NCI-H510A treated with DMSO at 0.1 percent for 48 hours (cell line): ENCODE data around the gene BIRC6.
"Not testable (repeated sequence)": the region's sequence is repeated elsewhere in the genome, so short reads cannot be mapped to it uniquely, and the experiment has no call there.

Experiments used
- DNase-seq: peaks from one replicate; lab custom pipeline; 2025; lab: John Stamatoyannopoulos, UW

BIRC6 gene

DNA sequence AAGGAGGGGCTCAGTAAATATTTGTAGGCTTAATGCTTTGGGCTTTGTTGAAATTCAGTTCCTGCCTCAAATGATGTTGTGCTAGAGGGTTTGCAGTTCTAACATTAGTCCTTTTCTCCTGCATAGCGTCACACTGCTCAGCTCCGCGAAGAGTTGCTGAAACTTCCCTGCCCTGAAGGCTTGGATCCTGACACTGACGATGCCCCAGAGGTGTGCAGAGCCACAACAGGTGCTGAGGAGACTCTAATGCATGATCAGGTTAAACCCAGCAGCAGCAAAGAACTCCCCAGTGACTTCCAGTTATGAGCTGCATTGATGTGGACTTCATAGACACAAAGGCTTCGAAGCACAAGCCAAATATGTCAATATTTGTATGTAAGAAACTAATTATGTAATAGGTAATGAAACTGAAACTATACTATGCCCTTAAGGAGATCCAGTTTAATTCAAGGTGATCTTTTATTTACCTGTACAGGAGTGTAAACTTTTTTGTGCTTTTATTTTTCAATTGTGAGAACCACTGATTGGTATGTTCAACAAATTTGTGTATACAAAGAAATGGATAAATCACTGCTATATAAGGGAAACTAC is 260.9 kb downstream of the BIRC6 start:
- no peak for DNase-seq

DNA sequence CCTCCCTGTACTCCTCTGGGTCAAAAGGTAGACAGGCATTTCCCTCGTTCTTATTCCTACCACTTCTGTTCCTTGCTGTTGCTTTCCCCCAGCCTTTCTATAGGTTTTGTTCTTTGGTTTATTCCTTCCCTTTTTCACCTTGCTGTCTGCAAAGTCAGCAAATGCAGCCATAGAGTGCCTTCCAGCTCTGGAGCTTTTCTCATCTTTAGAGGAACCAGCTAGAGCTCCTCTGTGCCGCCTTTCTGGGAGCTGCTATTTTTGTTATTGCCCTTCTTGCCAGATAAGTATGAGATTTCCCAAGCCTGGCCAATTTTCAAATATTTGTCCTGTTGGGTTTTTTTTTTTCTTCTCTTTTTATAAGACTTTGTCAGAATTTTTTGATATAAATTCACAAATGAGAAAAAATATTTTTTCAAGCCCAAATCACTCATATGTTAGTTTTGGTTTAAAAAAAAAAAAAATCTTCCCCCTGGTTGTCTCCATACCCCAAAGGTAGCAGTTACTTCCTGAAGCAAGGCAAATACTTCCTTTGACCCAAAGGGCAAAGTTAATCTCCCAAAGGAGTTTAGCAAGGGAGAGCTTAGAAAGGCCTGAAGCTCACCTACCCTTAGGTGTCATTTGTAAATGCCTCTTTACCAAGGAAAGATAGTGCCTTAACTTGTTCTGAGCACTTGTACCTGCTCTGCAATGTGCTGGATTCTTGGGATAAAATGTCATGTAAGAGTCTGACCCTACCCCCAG is 265.9 kb downstream of the BIRC6 start:
- DNase-seq: no peak

DNA sequence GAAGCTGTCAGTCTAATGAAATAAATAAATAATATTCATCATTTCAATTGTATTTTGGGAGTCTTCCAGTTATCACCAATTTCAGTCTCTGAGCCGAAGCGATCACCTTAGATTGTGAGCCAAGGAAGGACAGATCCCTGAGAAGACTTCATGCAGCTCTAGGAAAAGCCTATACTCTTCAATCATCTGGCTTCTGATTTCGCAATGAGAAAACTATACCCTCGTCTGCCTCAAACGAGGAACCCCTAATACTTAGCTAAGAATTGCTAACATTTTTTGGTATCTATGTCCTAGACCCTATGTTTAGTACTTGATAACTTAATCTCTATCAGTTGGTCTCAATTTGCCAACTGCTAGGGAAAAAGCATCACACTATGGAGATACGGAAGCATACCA is 266.5 kb downstream of the BIRC6 start:
- DNase-seq: no peak

DNA sequence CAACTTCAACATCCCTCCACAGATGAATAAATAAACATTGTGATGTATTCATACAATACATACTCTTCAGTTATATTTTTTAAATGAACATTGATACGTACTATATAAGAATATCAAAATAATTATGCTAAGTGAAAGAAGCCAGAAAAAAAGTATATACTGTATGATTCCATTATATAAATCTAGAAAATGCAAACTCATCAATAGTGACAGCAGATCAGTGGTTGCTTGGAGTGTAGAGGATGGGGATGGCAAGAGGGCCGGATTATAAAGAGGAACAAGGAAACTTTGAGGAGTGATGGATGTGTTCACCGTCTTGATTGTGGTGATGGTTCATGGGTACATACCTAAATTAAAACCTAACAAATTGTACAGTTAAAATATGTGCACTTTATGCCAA is 268.0 kb downstream of the BIRC6 start:
- DNase-seq: no peak

DNA sequence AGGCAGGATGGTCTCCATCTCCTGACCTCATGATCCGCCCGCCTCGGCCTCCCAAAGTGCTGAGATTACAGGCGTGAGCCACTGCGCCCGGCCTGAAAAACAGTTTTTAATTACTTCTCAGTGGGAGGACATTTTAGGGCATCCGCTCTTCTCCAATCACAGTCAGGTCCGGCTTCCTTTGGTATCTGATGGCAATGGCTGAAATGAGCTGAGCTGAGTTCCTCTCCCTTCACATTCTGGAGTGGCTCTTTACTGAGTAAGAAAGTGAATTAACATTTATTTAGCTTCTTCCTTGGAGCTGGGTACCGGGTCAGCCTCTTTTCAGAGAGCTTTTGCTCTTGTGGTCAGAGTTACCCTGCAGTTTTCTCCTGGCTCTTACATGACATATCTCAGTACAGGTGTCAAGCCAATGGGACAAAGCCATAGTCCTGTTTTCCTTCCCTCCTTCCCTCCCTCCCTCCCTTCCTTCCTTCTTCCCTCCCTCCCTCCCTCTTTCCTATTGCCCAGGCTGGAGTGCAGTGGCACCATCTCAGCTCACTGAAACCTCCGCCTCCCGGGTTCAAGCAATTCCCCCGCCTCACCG is 269.9 kb downstream of the BIRC6 start:
- DNase-seq: no peak

DNA sequence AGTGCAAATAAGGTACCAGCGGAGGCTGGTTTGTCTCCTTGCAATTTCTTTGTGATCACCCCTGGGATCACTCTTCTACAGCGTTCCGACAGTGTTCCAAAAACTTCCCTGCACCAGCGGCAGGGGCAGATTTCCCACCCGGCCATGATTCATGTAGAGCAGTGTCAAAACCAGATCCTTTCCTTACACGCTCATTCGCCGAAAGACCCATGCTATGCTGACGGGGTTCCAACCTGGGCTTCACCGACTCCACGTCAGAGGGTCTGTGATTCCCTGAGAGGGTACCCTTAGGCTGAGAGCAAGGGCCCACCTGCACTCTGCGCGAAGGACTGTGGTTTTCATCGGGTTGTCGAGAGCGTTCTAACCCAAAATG is 270.6 kb downstream of the BIRC6 start:
- DNase-seq: no peak

DNA sequence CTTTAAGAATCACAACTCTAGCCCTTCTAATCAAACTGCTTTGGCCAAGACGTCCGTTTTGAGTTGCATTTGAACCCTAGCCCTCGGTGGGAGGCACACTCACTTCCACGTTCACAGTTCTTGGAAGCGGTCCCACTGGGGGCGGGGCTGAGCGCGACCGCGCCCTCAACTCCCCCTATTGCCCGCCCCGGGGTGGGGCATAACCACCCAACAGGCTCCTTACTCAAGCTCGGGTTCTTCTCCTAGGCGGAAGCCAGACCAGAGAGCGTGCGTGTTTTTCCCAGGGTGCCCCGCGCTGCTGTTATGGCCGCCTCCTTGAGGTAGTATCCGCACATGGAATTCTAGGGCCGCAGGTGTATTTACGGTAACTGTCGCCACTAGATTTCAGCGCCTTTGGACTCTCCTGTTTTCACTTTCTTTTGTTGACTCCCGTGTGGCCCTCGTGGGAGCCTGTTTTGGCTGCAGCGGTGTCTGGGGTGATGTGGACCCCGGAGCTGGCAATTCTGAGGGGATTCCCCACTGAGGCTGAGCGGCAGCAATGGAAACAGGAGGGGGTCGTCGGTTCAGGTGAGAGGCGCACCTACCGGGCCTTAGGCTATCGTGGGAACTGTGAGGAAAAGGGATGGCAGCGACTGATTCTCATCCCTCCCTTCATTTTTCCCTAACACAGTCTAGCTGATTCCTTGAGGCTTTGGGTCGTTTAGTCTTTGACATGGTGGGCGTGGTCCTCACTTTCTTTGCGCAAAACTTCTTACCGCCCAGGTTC is 271.2 kb downstream of the BIRC6 start, which contains the start of gene TTC27:
Gene TTC27 (plus strand): TSS at position 237 of the 766 bp plus-strand sequence. CDS start 243 bp downstream, at position 480.
- peak; percentile 90 for DNase-seq

DNA sequence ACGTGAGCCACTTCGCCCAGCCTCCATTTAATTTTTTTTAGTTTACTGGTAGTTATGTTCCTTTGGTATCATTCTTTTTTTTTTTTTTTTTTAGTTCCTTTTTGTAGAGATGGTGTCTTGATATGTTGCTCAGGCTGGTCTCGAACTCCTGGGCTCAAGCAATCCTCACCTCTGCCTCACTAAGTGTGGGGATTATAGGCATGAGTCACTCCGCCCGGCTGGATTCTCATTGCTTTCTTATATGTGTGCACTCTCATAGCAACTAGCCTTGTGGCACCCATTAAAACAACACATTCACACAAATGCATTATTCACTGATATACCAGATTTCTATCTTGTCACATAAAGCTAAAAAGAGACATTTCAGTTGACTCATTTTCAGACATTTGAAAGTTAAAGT is 275.3 kb downstream of the BIRC6 start:
- DNase-seq: no peak

DNA sequence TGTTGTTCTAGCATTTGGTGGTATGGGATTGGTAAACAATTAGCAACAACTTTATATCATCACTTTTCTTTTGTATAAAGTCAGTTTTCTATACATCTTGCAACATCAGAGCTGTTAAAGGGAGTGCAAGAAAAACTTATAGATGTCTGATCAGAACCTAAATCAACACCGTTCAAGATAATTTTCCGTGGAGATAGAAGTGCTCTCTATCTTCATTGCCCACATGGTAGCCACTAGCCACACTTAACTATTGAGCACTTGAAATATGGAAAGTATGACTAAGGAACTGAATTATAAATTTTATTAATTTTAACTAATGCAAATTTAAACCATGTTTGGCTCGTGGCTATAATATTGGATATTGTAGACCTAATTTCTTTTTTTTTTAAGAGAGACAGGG is 276.2 kb downstream of the BIRC6 start:
- DNase-seq: no peak

DNA sequence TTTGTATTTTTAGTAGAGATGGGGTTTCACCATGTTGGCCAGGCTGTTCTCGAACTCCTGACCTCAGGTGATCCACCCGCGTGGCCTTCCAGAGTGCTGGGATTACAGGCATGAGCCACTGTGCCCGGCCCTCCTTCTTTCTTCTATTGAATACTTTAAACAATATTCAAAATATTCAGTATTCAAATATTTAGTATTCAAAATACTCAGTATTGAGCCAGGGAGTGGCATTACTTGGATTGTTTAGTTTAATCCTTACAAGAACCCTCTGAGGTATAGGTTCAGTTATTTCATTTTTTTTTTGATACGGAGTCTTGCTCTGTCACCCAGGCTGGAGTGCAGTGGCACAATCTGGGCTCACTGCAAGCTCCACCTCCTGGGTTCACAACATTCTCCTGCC is 281.7 kb downstream of the BIRC6 start:
- DNase-seq: not testable (repeated sequence)

DNA sequence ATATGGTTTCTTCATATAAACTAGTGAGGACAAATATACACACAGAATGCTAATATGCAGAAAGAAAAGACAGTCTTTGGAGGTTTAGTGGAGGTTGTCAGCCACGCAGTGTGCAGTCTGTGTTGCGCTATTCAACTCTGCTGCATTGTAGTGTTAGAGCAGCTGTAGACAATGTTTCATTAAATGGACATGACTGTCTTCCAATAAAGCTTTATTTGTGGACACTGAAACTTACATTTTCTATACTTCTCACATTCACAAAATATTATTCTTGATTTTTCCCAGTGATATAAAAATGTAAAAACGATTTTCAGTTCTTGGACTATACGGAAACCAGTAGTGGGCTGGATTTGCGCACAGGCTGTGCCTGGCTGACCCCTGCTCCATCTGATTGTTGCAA is 284.4 kb downstream of the BIRC6 start:
- no peak for DNase-seq

DNA sequence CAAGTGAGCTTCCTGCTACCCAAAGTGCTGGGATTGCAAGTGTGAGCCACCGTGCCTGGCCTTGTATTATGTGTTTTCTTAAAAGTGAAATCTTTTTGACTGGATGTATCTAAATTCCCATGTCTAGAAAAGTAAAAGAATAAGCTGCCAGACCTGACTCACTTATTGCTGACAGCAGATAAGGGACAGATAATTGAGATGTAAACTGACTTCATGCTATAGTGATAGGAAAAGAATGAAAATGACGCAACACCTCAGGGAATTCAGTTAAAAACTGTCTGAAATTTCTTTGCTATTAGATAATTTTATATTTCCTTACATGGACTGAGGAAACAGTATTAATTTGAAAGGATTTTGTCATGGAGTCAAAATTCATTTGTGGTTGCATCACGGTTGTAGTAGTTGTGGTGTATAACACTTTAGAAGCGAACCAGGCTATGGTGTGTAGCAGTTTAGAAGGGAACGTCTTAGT is 290.4 kb downstream of the BIRC6 start:
- DNase-seq: no peak

DNA sequence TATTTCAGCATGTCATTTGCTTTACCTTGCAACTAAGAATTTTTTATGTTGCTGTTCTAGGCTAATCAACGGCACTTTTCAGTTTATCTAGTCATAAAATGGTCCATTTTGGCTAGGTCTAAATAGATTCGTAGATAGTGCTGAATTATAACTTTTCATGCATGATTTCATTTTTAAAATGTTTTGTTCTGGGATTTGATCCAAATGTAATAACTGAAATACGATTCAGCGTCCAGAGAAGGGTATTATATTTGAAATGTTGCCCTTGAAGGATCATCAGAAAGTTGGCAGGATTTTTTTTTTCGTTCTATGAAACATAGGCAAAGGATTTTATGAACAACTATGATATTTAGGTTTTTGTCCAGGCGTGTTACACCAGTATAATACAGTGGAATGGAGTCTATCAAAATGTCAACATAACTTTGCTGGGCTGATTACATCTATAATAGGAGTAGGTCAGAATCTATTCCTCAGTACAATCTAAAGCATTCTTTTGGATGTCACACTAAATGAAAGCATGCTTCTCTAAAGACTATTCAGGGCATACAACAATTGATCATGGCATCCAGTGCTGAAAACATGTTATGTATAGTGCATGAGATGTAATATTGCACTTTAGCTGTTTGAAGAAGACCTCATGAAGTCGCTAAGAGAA is 295.9 kb downstream of the BIRC6 start:
- no peak for DNase-seq

DNA sequence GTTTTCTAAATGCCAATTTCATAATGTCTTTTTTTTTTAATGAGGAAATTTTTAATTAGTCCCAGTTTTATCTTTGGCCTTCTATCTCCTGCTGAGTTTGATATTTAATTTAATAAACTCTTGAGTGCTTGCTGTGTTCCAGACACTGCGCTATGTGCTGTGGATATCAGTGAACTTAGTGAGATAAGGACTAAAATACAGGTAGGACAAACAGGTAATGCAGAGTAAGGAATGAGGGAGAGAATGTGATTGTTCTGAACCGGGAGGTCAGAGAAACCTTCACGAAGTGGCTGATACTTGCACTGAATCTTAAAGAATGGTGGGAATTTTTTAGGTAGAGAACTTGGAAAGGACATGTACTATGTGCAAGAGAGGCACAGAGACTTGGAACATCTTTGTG is 299.2 kb downstream of the BIRC6 start:
- DNase-seq: no peak

DNA sequence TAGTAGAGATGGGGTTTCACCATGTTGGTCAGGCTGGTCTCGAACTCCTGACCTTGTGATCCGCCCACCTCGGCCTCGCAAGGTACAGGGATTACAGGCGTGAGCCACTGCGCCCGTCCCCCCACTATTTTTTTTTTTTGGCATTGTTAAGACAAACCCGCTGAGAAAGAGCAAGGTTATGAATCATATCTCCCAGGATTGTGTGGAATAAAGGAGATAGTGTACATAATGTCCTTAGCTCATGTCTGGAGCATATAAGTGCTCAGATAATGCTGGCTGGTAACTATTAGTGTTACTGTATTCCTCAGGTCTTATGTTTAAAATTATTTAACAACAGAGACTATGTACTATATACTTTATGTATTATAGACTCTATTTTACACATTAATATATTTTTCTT is 307.0 kb downstream of the BIRC6 start:
- no peak for DNase-seq

DNA sequence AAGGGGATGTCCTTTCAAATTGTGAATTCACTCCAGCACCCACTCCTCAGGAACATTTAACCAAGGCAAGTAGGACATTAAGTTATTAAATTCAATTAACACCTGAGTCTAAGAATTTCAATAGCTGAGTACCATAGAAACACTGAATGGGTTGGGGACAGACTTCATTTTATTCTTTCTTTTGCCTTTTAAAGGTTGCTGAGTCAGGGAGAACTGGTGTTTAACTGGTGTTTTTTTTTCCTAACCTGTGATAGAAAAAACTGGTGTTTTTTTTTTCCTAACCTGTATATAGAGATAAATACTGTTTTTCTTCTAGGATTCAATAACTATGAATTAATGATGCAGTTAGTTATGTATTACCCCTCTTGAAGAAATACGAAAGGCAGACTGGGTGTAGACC is 309.9 kb downstream of the BIRC6 start:
- DNase-seq: no peak

DNA sequence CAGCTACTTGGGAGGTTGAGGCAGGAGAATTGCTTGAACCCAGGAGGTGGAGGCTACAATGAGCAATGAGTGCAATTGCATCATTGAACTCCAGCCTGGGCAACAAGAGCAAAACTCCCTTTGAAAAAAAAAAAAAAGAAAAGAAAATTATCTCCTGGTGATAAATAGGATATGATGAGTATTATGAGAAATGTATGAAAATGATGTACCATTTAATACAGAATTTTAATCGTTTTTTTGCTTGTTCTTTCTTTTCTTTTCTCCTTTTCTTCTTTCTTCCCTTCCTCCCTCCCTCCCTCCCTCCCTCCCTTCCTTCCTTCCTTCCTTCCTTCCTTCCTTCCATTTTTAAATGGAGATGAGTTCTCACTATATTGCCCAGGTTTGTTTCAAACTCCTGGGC is 311.4 kb downstream of the BIRC6 start:
- DNase-seq: no peak
